HepG2 (cell line): Measurements from ENCODE around the gene CMIP.

ENCODE experiments used
- CHD2 ChIP-seq: IDR thresholded peaks from 2 replicates; pipeline ENCODE4 v1.6.1; 2011; ENCODE audit warnings: low read depth, low read length, improper control_type of control experiment
- EP300 ChIP-seq, 3 experiments: sonication (generic) in 1 of 3; formaldehyde crosslinking in 1 of 3; IDR thresholded peaks; 2 replicates each; pipeline versions ENCODE4 v1.5.1 to v1.6.1; 2011 to 2020; ENCODE audit warnings: low read depth in 2 of 3, low read length in 2 of 3, borderline replicate concordance in 1 of 3, improper control_type of control experiment in 1 of 3, mild to moderate bottlenecking in 1 of 3, missing genetic modification reagents in 1 of 3, moderate library complexity in 1 of 3
- SMC3 ChIP-seq: IDR thresholded peaks from 2 replicates; pipeline ENCODE4 v1.6.1; 2011; ENCODE audit warnings: low read length, improper control_type of control experiment
- TARDBP ChIP-seq: sonication (generic); formaldehyde crosslinking; IDR thresholded peaks from 2 replicates; pipeline ENCODE4 v1.8.0; 2022; ENCODE audit warnings: mild to moderate bottlenecking, missing genetic modification reagents
- ZBTB7A ChIP-seq: sonication (generic); formaldehyde crosslinking; IDR thresholded peaks from 2 replicates; pipeline ENCODE4 v1.8.0; 2022; ENCODE audit warnings: mild to moderate bottlenecking, missing genetic modification reagents
- TF ChIP-seq, protein P1 (sequence below): sonication (generic); formaldehyde crosslinking; conservative IDR thresholded peaks from 2 replicates; pipeline ENCODE4 v1.4.0; 2020; ENCODE audit warnings: missing genetic modification reagents
- TF ChIP-seq, protein P2 (sequence below): sonication (generic); formaldehyde crosslinking; IDR thresholded peaks from one replicate; pipeline ENCODE4 v1.5.1; 2020; ENCODE audit warnings: mild to moderate bottlenecking, missing genetic modification reagents; ENCODE audit errors: not compliant biosample characterization
- TF ChIP-seq, protein P3 (sequence below): sonication (generic); formaldehyde crosslinking; IDR thresholded peaks from 2 replicates; pipeline ENCODE4 v1.4.0; 2020; ENCODE audit warnings: low read depth, mild to moderate bottlenecking, missing genetic modification reagents

DNA sequence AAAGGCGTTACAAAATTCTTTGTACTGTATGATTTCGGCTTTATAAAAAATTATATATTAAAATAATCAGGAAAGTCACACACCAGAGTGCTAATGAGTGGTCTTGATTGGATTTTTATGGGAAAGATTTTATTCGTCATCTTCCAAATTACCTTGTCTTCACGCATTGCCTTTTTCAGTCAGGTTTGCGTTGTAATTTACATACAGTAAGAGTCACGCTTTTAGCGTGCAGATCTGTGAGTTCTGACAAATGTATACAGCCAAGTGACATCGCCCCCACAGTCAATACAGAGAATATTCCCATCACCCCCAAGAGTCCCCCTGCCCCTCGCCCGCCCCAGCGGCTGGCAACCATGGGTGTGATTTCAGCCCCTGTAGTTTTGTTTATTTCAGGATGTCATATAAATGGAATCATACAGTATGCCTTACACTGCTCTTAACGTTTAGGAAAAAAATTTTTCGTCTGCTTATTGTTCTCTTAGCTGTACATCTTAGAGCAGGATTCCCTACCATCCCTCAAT, 157.7 kb downstream of the CMIP start:
- TF ChIP-seq, protein P1, sequence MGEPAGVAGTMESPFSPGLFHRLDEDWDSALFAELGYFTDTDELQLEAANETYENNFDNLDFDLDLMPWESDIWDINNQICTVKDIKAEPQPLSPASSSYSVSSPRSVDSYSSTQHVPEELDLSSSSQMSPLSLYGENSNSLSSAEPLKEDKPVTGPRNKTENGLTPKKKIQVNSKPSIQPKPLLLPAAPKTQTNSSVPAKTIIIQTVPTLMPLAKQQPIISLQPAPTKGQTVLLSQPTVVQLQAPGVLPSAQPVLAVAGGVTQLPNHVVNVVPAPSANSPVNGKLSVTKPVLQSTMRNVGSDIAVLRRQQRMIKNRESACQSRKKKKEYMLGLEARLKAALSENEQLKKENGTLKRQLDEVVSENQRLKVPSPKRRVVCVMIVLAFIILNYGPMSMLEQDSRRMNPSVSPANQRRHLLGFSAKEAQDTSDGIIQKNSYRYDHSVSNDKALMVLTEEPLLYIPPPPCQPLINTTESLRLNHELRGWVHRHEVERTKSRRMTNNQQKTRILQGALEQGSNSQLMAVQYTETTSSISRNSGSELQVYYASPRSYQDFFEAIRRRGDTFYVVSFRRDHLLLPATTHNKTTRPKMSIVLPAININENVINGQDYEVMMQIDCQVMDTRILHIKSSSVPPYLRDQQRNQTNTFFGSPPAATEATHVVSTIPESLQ (CRISPR knock-in tag), result no peak
- TF ChIP-seq, protein P2, sequence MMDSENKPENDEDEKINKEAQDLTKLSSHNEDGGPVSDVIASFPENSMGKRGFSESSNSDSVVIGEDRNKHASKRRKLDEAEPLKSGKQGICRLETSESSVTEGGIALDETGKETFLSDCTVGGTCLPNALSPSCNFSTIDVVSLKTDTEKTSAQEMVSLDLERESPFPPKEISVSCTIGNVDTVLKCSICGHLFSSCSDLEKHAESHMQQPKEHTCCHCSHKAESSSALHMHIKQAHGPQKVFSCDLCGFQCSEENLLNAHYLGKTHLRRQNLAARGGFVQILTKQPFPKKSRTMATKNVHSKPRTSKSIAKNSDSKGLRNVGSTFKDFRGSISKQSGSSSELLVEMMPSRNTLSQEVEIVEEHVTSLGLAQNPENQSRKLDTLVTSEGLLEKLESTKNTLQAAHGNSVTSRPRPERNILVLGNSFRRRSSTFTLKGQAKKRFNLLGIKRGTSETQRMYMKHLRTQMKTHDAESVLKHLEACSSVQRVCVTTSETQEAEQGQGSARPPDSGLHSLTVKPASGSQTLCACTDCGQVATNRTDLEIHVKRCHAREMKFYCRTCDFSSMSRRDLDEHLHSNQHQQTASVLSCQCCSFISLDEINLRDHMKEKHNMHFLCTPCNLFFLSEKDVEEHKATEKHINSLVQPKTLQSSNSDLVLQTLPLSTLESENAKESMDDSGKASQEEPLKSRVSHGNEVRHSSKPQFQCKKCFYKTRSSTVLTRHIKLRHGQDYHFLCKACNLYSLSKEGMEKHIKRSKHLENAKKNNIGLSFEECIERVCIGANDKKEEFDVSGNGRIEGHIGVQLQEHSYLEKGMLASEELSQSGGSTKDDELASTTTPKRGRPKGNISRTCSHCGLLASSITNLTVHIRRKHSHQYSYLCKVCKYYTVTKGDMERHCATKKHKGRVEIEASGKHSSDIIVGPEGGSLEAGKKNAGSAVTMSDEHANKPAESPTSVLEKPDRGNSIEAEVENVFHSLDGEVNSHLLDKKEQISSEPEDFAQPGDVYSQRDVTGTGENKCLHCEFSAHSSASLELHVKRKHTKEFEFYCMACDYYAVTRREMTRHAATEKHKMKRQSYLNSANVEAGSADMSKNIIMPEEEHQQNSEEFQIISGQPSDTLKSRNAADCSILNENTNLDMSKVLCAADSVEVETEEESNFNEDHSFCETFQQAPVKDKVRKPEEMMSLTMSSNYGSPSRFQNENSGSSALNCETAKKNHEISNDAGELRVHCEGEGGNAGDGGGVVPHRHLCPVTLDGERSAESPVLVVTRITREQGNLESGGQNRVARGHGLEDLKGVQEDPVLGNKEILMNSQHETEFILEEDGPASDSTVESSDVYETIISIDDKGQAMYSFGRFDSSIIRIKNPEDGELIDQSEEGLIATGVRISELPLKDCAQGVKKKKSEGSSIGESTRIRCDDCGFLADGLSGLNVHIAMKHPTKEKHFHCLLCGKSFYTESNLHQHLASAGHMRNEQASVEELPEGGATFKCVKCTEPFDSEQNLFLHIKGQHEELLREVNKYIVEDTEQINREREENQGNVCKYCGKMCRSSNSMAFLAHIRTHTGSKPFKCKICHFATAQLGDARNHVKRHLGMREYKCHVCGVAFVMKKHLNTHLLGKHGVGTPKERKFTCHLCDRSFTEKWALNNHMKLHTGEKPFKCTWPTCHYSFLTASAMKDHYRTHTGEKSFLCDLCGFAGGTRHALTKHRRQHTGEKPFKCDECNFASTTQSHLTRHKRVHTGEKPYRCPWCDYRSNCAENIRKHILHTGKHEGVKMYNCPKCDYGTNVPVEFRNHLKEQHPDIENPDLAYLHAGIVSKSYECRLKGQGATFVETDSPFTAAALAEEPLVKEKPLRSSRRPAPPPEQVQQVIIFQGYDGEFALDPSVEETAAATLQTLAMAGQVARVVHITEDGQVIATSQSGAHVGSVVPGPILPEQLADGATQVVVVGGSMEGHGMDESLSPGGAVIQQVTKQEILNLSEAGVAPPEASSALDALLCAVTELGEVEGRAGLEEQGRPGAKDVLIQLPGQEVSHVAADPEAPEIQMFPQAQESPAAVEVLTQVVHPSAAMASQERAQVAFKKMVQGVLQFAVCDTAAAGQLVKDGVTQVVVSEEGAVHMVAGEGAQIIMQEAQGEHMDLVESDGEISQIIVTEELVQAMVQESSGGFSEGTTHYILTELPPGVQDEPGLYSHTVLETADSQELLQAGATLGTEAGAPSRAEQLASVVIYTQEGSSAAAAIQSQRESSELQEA (CRISPR knock-in tag), result no peak
- TF ChIP-seq SMC3 (no peak), TARDBP (CRISPR knock-in tag) (no peak), ZBTB7A (CRISPR knock-in tag) (no peak), CHD2 (no peak), EP300 (IDR thresholded peaks at IDR 0.05; ENCODE audit: low read depth in 2 of 2, low read length in 2 of 2) (no peak), EP300 (CRISPR knock-in tag; IDR thresholded peaks at IDR 0.05; ENCODE audit: borderline replicate concordance) (no peak)
- TF ChIP-seq, protein P3, sequence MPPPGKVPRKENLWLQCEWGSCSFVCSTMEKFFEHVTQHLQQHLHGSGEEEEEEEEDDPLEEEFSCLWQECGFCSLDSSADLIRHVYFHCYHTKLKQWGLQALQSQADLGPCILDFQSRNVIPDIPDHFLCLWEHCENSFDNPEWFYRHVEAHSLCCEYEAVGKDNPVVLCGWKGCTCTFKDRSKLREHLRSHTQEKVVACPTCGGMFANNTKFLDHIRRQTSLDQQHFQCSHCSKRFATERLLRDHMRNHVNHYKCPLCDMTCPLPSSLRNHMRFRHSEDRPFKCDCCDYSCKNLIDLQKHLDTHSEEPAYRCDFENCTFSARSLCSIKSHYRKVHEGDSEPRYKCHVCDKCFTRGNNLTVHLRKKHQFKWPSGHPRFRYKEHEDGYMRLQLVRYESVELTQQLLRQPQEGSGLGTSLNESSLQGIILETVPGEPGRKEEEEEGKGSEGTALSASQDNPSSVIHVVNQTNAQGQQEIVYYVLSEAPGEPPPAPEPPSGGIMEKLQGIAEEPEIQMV (CRISPR knock-in tag), result no peak
